ENCODE results near the gene BRD7. TPM values are rescaled to one million over a fixed set of nuclear protein-coding genes. Genes with fewer than 3 reads are reported as not detected.

BRD7 gene
- total and polyA plus RNA-seq, 2 of the 13 experiments (the other 11 are each of a cell fraction or from before 2014, with no cell fraction given), result 82.3 to 149 TPM

- TF ChIP-seq MEF2D (CRISPR knock-in tag; IDR thresholded peaks at IDR 0.05) (0 out of 2 replicates have a peak, but pooled peaks have one; percentile 10), ZNF207 (IDR thresholded peaks at IDR 0.05; ENCODE audit: borderline replicate concordance) (no peak), ZFAT (CRISPR knock-in tag; conservative IDR thresholded peaks at IDR 0.05) (no peak), GTF3A (CRISPR knock-in tag; conservative IDR thresholded peaks at IDR 0.05) (no peak), SMAD1 (CRISPR knock-in tag; IDR thresholded peaks at IDR 0.05; ENCODE audit: borderline replicate concordance, low read depth) (0 out of 2 replicates have a peak, but pooled peaks have one; percentile 30), CHD2 (IDR thresholded peaks at IDR 0.05; ENCODE audit: low read depth, low read length) (no peak), HNF4G (IDR thresholded peaks at IDR 0.05; ENCODE audit: borderline replicate concordance, low read depth, low read length) (peak; percentile 91), HNF4G (CRISPR knock-in tag; IDR thresholded peaks at IDR 0.05; ENCODE audit: borderline replicate concordance, low read depth) (peak; percentile 65; the same call in 1 of the 2 replicates), GABPA (IDR thresholded peaks at IDR 0.05; ENCODE audit: low read depth, low read length) (no peak), GABPA (CRISPR knock-in tag; IDR thresholded peaks at IDR 0.05; ENCODE audit: low read depth) (no peak), ZNF891 (CRISPR knock-in tag; IDR thresholded peaks at IDR 0.05) (no peak), CHCHD3 (CRISPR knock-in tag; IDR thresholded peaks at IDR 0.05) (no peak), ZNF776 (CRISPR knock-in tag; IDR thresholded peaks at IDR 0.05) (no peak), ARHGAP35 (CRISPR knock-in tag; IDR thresholded peaks at IDR 0.05; ENCODE audit: borderline replicate concordance) (no peak), ZFP37 (CRISPR knock-in tag; IDR thresholded peaks at IDR 0.05; ENCODE audit: borderline replicate concordance) (no peak), ZNF547 (CRISPR knock-in tag; IDR thresholded peaks at IDR 0.05) (peak; percentile 49; the same call in 1 of the 2 replicates), ZNF761 (CRISPR knock-in tag; conservative IDR thresholded peaks at IDR 0.05) (0 out of 2 replicates have a peak, but pooled peaks have one; percentile 43), ZNF468 (CRISPR knock-in tag; IDR thresholded peaks at IDR 0.05) (no peak), HMG20A (CRISPR knock-in tag; IDR thresholded peaks at IDR 0.05; ENCODE audit: borderline replicate concordance) (peak; percentile 29; the same call in 1 of the 2 replicates), MBNL3 (CRISPR knock-in tag; conservative IDR thresholded peaks at IDR 0.05) (no peak), NKX3-1 (CRISPR knock-in tag; IDR thresholded peaks at IDR 0.05) (no peak), ZEB1 (IDR thresholded peaks at IDR 0.05; ENCODE audit: insufficient replicate concordance, low read depth) (no peak), ZBTB20 (CRISPR knock-in tag; IDR thresholded peaks at IDR 0.05; ENCODE audit: borderline replicate concordance, low read depth) (peak; percentile 43; the same call in 1 of the 2 replicates), ZNF280B (CRISPR knock-in tag; IDR thresholded peaks at IDR 0.05; ENCODE audit: borderline replicate concordance) (no peak), ZNF614 (CRISPR knock-in tag; IDR thresholded peaks at IDR 0.05; ENCODE audit: borderline replicate concordance) (peak; percentile 78; the same call in 1 of the 2 replicates), FOXK1 (CRISPR knock-in tag; IDR thresholded peaks at IDR 0.05; ENCODE audit: borderline replicate concordance, low read depth) (peak; percentile 47; the same call in 1 of the 2 replicates), ZBTB38 (CRISPR knock-in tag; IDR thresholded peaks at IDR 0.05) (no peak)
- TF ChIP-seq, protein P1, sequence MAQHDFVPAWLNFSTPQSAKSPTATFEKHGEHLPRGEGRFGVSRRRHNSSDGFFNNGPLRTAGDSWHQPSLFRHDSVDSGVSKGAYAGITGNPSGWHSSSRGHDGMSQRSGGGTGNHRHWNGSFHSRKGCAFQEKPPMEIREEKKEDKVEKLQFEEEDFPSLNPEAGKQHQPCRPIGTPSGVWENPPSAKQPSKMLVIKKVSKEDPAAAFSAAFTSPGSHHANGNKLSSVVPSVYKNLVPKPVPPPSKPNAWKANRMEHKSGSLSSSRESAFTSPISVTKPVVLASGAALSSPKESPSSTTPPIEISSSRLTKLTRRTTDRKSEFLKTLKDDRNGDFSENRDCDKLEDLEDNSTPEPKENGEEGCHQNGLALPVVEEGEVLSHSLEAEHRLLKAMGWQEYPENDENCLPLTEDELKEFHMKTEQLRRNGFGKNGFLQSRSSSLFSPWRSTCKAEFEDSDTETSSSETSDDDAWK (CRISPR knock-in tag; IDR thresholded peaks at IDR 0.05), result no peak
Observed at GRCh38 chr16:50282955-50283631, 85.7 kb downstream of the BRD7 start (continued).

Measured in HepG2 (cell line).